Lung microvascular endothelial cell (primary cell): ENCODE measurements around the gene GPN3. TPM values are rescaled to one million over a fixed set of nuclear protein-coding genes. Genes with fewer than 3 reads are reported as not detected.
"Not testable (repeated sequence)": the region's sequence is repeated elsewhere in the genome, so short reads cannot be mapped to it uniquely, and the experiment has no call there.

Experiments
- DNase-seq, 2 donors: peaks; one replicate each; pipeline versions ENCODE4 v3.0.0 to v3.0.0-alpha.2; 2010; ENCODE audit warnings: low read depth in 2 of 2
- total RNA-seq: library from RNA; depleted of rRNA; stranded (reverse); fragments of >200 nt; gene quantifications from 2 replicates; pipeline ENCODE4 v1.2.1, GENCODE V29; 2014

The GPN3 gene
- total RNA-seq: 15.7 and 18.1 TPM in 2 replicates

- DNase-seq: peak; percentile 99 to 100
Observed at GRCh38 chr12:110468214-110469048, at the start of gene GPN3, which contains the start of gene FAM216A. GPN3 (minus strand) TSS chr12:110468257; CDS start chr12:110468203, 54 bp downstream. FAM216A (plus strand) TSS chr12:110468845; CDS start chr12:110468876, 31 bp downstream.

- no peak for DNase-seq
Observed at GRCh38 chr12:110516995-110517394, 48.9 kb upstream of the GPN3 start.

GRCh38 chr12:110514363-110514762, 46.3 kb upstream of the GPN3 start:
- no peak for DNase-seq

GRCh38 chr12:110513842-110514241, 45.8 kb upstream of the GPN3 start:
- DNase-seq: no peak

GRCh38 chr12:110508071-110508586, 40.1 kb upstream of the GPN3 start:
- no peak for DNase-seq

- DNase-seq: no peak
Observed at GRCh38 chr12:110505332-110505731, 37.3 kb upstream of the GPN3 start.

GRCh38 chr12:110503432-110503831, 35.4 kb upstream of the GPN3 start:
- DNase-seq: no peak

GRCh38 chr12:110501752-110502738, 34.0 kb upstream of the GPN3 start, which contains the start of the genes RAD9B and VPS29:
RAD9B (plus strand) TSS chr12:110502331; CDS start chr12:110502338, 7 bp downstream.
VPS29 (minus strand) TSS chr12:110502111; CDS start chr12:110502051, 60 bp downstream.
- peak; percentile 99 to 100 for DNase-seq

GRCh38 chr12:110501399-110501751, 33.3 kb upstream of the GPN3 start:
- DNase-seq: peak; percentile 54 to 56

GRCh38 chr12:110498984-110499706, 31.1 kb upstream of the GPN3 start:
- DNase-seq: peak; percentile 7 to 33

- no peak for DNase-seq
Observed at GRCh38 chr12:110475426-110475825, 7.4 kb upstream of the GPN3 start.

GRCh38 chr12:110467847-110468213, 227 bp downstream of the GPN3 start:
- no peak for DNase-seq

GRCh38 chr12:110466791-110467190, 1.3 kb downstream of the GPN3 start:
- no peak for DNase-seq

GRCh38 chr12:110465765-110466164, 2.3 kb downstream of the GPN3 start:
- not testable (repeated sequence) for DNase-seq

GRCh38 chr12:110465024-110465423, 3.0 kb downstream of the GPN3 start:
- DNase-seq: no peak

- not testable (repeated sequence) for DNase-seq
Observed at GRCh38 chr12:110461189-110461588, 6.9 kb downstream of the GPN3 start.

- DNase-seq: no peak
Observed at GRCh38 chr12:110458756-110459155, 9.3 kb downstream of the GPN3 start.

GRCh38 chr12:110453569-110454296, 14.3 kb downstream of the GPN3 start:
- no peak for DNase-seq

- DNase-seq: no peak
Observed at GRCh38 chr12:110451263-110451662, 16.8 kb downstream of the GPN3 start.

- DNase-seq: peak; percentile 97 to 98
Observed at GRCh38 chr12:110449799-110450497, 18.1 kb downstream of the GPN3 start, which contains the start of gene ARPC3. ARPC3 (minus strand) TSS chr12:110450337; CDS start chr12:110450260, 77 bp downstream.
